HG02678 (cell line): ENCODE measurements around the gene AMIGO1.

Experiments used
- ATAC-seq: cut with Tn5 transposase; IDR thresholded peaks from one replicate; pipeline ENCODE4 v1.9.1; 2021; ENCODE audit warnings: mild to moderate bottlenecking, moderate library complexity; ENCODE audit not compliant: unreplicated experiment

AMIGO1 gene

GRCh38 chr1:109532365-109533136 lies 23.0 kb upstream of the AMIGO1 start:
- peak; percentile 81 for ATAC-seq

GRCh38 chr1:109531826-109532364 lies 22.4 kb upstream of the AMIGO1 start:
- ATAC-seq, result no peak

- ATAC-seq, result no peak
These were observed 21.9 kb upstream of the AMIGO1 start for GRCh38 chr1:109531380-109531779.

- ATAC-seq, result no peak
These were observed 21.0 kb upstream of the AMIGO1 start for GRCh38 chr1:109530457-109531087.

- no peak for ATAC-seq
These were observed 20.4 kb upstream of the AMIGO1 start for GRCh38 chr1:109529881-109530456.

GRCh38 chr1:109528712-109529111 lies 19.2 kb upstream of the AMIGO1 start:
- ATAC-seq, result no peak

- no peak for ATAC-seq
These were observed 18.5 kb upstream of the AMIGO1 start for GRCh38 chr1:109527846-109528695.

- peak; percentile 63 for ATAC-seq
These were observed 17.7 kb upstream of the AMIGO1 start for GRCh38 chr1:109527098-109527811.

- no peak for ATAC-seq
These were observed 14.2 kb upstream of the AMIGO1 start for GRCh38 chr1:109523706-109524105.

GRCh38 chr1:109522026-109522425 lies 12.5 kb upstream of the AMIGO1 start:
- no peak for ATAC-seq

GRCh38 chr1:109521002-109521951 lies 11.8 kb upstream of the AMIGO1 start:
- no peak for ATAC-seq

GRCh38 chr1:109517337-109517736 lies 7.8 kb upstream of the AMIGO1 start:
- ATAC-seq, result no peak

GRCh38 chr1:109516872-109517271 lies 7.3 kb upstream of the AMIGO1 start:
- ATAC-seq, result no peak

- ATAC-seq, result no peak
These were observed 5.3 kb upstream of the AMIGO1 start for GRCh38 chr1:109514846-109515245.

- ATAC-seq, result no peak
These were observed 3.7 kb upstream of the AMIGO1 start for GRCh38 chr1:109513110-109513710.

GRCh38 chr1:109508873-109509175 lies 703 bp downstream of the AMIGO1 start:
- no peak for ATAC-seq

GRCh38 chr1:109508001-109508872 lies 1.3 kb downstream of the AMIGO1 start:
- ATAC-seq, result no peak

- no peak for ATAC-seq
These were observed 4.6 kb downstream of the AMIGO1 start for GRCh38 chr1:109504974-109505373.
